HepG2 (cell line): Measurements from ENCODE around the gene EPB41L1. TPM values are rescaled to one million over a fixed set of nuclear protein-coding genes. Genes with fewer than 3 reads are reported as not detected.

Experiments used
- ATAC-seq: fragments of 200-7000 bp; cut with Tn5 transposase; 3 replicates; pipeline ENCODE4 v1.9.1; 2020; ENCODE audit warnings: mild to moderate bottlenecking, moderate library complexity
- BruUV-seq: library from RNA; stranded (reverse); fragments of 400-500 nt; replicated peaks from 2 replicates; lab custom pipeline; 2021; lab: Mats Ljungman, UMichigan
- CTCF ChIA-PET: fragments of 300-600 bp; formaldehyde crosslinking; extraction: SDS; loops from one replicate; lab custom pipeline; 2021; ENCODE audit warnings: low total read pairs, inconsistent platforms, low intra/inter-chr PET ratio; lab: Yijun Ruan, JAX
- POLR2A ChIA-PET: fragments of 350-600 bp; sonication (Branson Sonifier 250); formaldehyde crosslinking; loops from one replicate; lab custom pipeline; 2020; ENCODE audit warnings: antibody characterized with exemption, inconsistent platforms; lab: Yijun Ruan, JAX
- DNase-seq: peaks from one replicate; pipeline ENCODE4 v3.0.0-alpha.2; 2015; ENCODE audit warnings: low spot score
- FAIRE-seq: peaks from 3 replicates; lab custom pipeline; 2011; peaks lifted over from hg19 to GRCh38; lab: Jason Lieb, UNC
- H2AFZ ChIP-seq: one replicate; pipeline ENCODE4 v1.6.1; 2011; ENCODE audit warnings: low read length, inconsistent platforms
- H3K27ac ChIP-seq: fragments of 300-600 bp; 3 replicates; pipeline ENCODE4 v1.8.0; 2011; ENCODE audit warnings: mixed run types, mild to moderate bottlenecking, mixed read lengths, low read length, inconsistent platforms; ENCODE audit not compliant: insufficient read depth; ENCODE audit errors: extremely low read length
- H3K27me3 ChIP-seq, 2 experiments: fragments of 200-600 bp in 1 of 2; 2 replicates in 1 of 2; 3 replicates in 1 of 2; pipeline versions ENCODE4 v1.6.0 to v1.8.0; 2011; ENCODE audit warnings: low read length in 2 of 2, mild to moderate bottlenecking in 2 of 2, moderate library complexity in 2 of 2, inconsistent platforms in 1 of 2; ENCODE audit not compliant: insufficient read depth in 2 of 2, control insufficient read depth in 1 of 2
- H3K36me3 ChIP-seq, 2 experiments: fragments of 200-600 bp in 1 of 2; replicated peaks in 1 of 2; 2 replicates in 1 of 2; 3 replicates in 1 of 2; pipeline versions ENCODE4 v1.5.1 to v1.8.0; 2011; ENCODE audit warnings: low read length in 2 of 2, inconsistent platforms in 1 of 2; ENCODE audit not compliant: insufficient read depth in 2 of 2, control insufficient read depth in 1 of 2
- H3K4me1 ChIP-seq: 2 replicates; pipeline ENCODE4 v1.5.1; 2012; ENCODE audit warnings: low read length, inconsistent platforms; ENCODE audit not compliant: insufficient read depth
- H3K4me2 ChIP-seq: 2 replicates; pipeline ENCODE4 v1.6.0; 2011; ENCODE audit warnings: low read depth, low read length, inconsistent platforms
- H3K4me3 ChIP-seq, 3 experiments: fragments of 200-600 bp in 1 of 3; sonication (generic), shearing (Covaris generic) in 1 of 3; replicated peaks in 1 of 3; 2 replicates each; pipeline ENCODE4 v1.5.1; 2011 to 2016; ENCODE audit warnings: low read length in 3 of 3, inconsistent platforms in 2 of 3, low read depth in 2 of 3, mild to moderate bottlenecking in 2 of 3, control low read depth in 1 of 3, mixed read lengths in 1 of 3; ENCODE audit not compliant: insufficient read depth in 1 of 3
- H3K79me2 ChIP-seq: one replicate; pipeline ENCODE4 v1.6.1; 2011; ENCODE audit warnings: low read length, inconsistent platforms; ENCODE audit not compliant: insufficient read depth
- H3K9ac ChIP-seq: 2 replicates; pipeline ENCODE4 v1.6.0; 2011; ENCODE audit warnings: mild to moderate bottlenecking, low read depth, low read length, inconsistent platforms; ENCODE audit not compliant: insufficient read depth
- H3K9me3 ChIP-seq: 2 replicates; pipeline ENCODE4 v1.5.1; 2012; ENCODE audit warnings: mild to moderate bottlenecking, low read length
- H4K20me1 ChIP-seq: 2 replicates; pipeline ENCODE4 v1.6.0; 2011; ENCODE audit warnings: inconsistent platforms, mild to moderate bottlenecking, low read length, moderate library complexity; ENCODE audit not compliant: insufficient read depth
- AHR ChIP-seq: IDR thresholded peaks from 2 replicates; pipeline ENCODE4 v1.6.1; 2018; ENCODE audit warnings: missing genetic modification reagents, missing compliant biosample characterization
- CC2D1A ChIP-seq: sonication (generic); formaldehyde crosslinking; IDR thresholded peaks from 2 replicates; pipeline ENCODE4 v1.8.1; 2023; ENCODE audit warnings: mild to moderate bottlenecking, missing genetic modification reagents
- DNMT3B ChIP-seq: conservative IDR thresholded peaks from 2 replicates; pipeline ENCODE4 v1.6.1; 2016; ENCODE audit warnings: missing biosample characterization, control low read depth
- HHEX ChIP-seq: IDR thresholded peaks from 2 replicates; pipeline ENCODE4 v1.6.1; 2016; ENCODE audit warnings: control low read depth
- HNRNPH1 ChIP-seq: fragments of 200-400 bp; formaldehyde crosslinking; optimal IDR thresholded peaks from 2 replicates; pipeline ENCODE3; 2017; ENCODE audit warnings: mild to moderate bottlenecking, low read depth, low read length
- KMT2A ChIP-seq: sonication (generic); formaldehyde crosslinking; IDR thresholded peaks from 2 replicates; pipeline ENCODE4 v1.4.0; 2020; ENCODE audit warnings: missing genetic modification reagents
- RARA ChIP-seq: IDR thresholded peaks from 2 replicates; pipeline ENCODE4 v1.6.1; 2016; ENCODE audit warnings: missing genetic modification reagents, missing compliant biosample characterization
- SSRP1 ChIP-seq: IDR thresholded peaks from 2 replicates; pipeline ENCODE4 v1.6.1; 2016; ENCODE audit warnings: control low read depth
- ZBTB7B ChIP-seq: sonication (generic); formaldehyde crosslinking; IDR thresholded peaks from 2 replicates; pipeline ENCODE4 v1.4.0; 2020; ENCODE audit warnings: missing genetic modification reagents
- ZFP41 ChIP-seq: sonication (generic); formaldehyde crosslinking; IDR thresholded peaks from 2 replicates; pipeline ENCODE4 v1.4.0; 2020; ENCODE audit warnings: mild to moderate bottlenecking, missing genetic modification reagents, borderline replicate concordance
- ZIK1 ChIP-seq: sonication (generic); formaldehyde crosslinking; IDR thresholded peaks from 2 replicates; pipeline ENCODE4 v1.5.0; 2020; ENCODE audit warnings: mild to moderate bottlenecking, low read depth, missing genetic modification reagents, borderline replicate concordance
- ZNF205 ChIP-seq: IDR thresholded peaks from 2 replicates; pipeline ENCODE4 v1.6.1; 2018; ENCODE audit warnings: missing biosample characterization, missing genetic modification reagents
- ZNF777 ChIP-seq: sonication (generic); formaldehyde crosslinking; IDR thresholded peaks from 2 replicates; pipeline ENCODE4 v1.4.0; 2020; ENCODE audit warnings: missing genetic modification reagents
- WGBS: methylation state at CpG from one replicate; pipeline ENCODE4 v1.1.6; 2017; ENCODE audit warnings: low lambda C conversion rate; 5-methylcytosine and 5-hydroxymethylcytosine counted together
- in situ Hi-C: cut with HindIII; loops from 2 replicates; pipeline ENCODE4 v1.10.0; 2017; ENCODE audit warnings: low pct_unique_long_range_greater_than_20kb; ENCODE audit not compliant: extremely low pct_ligation_motif_present
- intact Hi-C: fragments of 100-400 bp; cut with micrococcal nuclease; formaldehyde crosslinking; loops from one replicate; pipeline ENCODE4 v1.10.0; 2022; ENCODE audit not compliant: unreplicated experiment
- polyA plus RNA-seq, 8 experiments: library from polyadenylated mRNA; depleted of rRNA in 3 of 8; stranded (reverse) in 7 of 8; unstranded in 1 of 8; fragments of >200 nt; fragmentation: Illumina TruSeq in 4 of 8; extraction: Trizol in 4 of 8; gene quantifications; 2 replicates each; pipeline versions ENCODE4 v1.2.1 to v1.2.3, GENCODE V29; 2011 to 2016; ENCODE audit warnings: low read depth in 4 of 8, missing spikeins in 1 of 8, mixed read lengths in 1 of 8; ENCODE audit not compliant: insufficient read depth in 1 of 8
- total RNA-seq, 5 experiments: library from RNA; depleted of rRNA; stranded (reverse); fragments of >200 nt; fragmentation: Illumina TruSeq; extraction: Trizol; gene quantifications; 2 replicates each; pipeline ENCODE4 v1.2.3, GENCODE V29; 2016; ENCODE audit warnings: low read depth in 1 of 5
- TF ChIP-seq, protein P1 (sequence below): sonication (generic); formaldehyde crosslinking; IDR thresholded peaks from 2 replicates; pipeline ENCODE4 v1.4.0; 2020; ENCODE audit warnings: missing genetic modification reagents
- TF ChIP-seq, protein P2 (sequence below): IDR thresholded peaks from 2 replicates; pipeline ENCODE4 v1.6.1; 2016; ENCODE audit warnings: low read depth, control low read depth

EPB41L1 gene
- total and polyA plus RNA-seq, 2 of the 13 experiments (the other 11 are each of a cell fraction or from before 2014, with no cell fraction given) = 16.7 to 39.0 TPM

DNA sequence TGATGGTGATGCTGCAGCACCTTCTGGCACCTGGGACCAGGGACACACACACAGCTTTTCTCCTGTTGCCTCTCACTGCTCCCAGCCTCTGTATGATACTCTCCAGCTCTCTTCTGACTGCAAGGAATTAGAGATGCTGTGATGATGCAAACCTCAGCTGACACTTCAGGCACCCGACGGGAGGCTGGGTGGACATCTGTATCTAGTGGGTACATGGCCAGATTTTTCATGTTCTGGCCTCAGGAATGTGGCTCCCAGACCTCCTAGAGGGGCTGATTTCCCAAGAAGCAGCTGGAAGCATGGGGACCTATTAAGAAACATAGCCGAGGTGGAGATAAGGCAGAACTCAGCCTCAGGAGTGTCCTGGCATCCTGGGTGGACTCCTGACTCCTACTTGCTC, 6.8 kb upstream of the EPB41L1 start:
- peaks cover 95% of the 10 kb centered on the region for H3K4me1 ChIP-seq
- CTCF ChIA-PET = no interaction called here
- H3K9ac ChIP-seq = no peak overlapping the region
- no peak overlapping the region for H3K4me3 ChIP-seq
- no peak overlapping the region for H3K27ac ChIP-seq
- intact Hi-C loops (no loop called here), in situ Hi-C loops (no loop called here)
- H3K36me3 ChIP-seq = no peaks in the 10 kb centered on the region
- POLR2A ChIA-PET = interaction anchor here (0.6 to 2.0 kb wide), 4 partner anchors 36 to 313 kb away, joined by 3 to 6 read pairs (median 3); partner anchors contain the start of gene SCAND1
- H3K9me3 ChIP-seq = no peaks in the 10 kb centered on the region
- BruUV-seq = no TSS peak
- no peak overlapping the region for H2AFZ ChIP-seq
- no peaks in the 10 kb centered on the region for H4K20me1 ChIP-seq
- no peak; the same call in 2 of the 3 replicates for ATAC-seq
- DNase-seq = no peak
- H3K79me2 ChIP-seq = no peaks in the 10 kb centered on the region
- WGBS = 10% methylated on average over 3 of the region's 3 CpGs
- no peaks in the 10 kb centered on the region; a peak in 1 of 5 replicates for H3K27me3 ChIP-seq
- no peak for FAIRE-seq
- peak overlapping the region; percentile 47 for H3K4me2 ChIP-seq
- TF ChIP-seq SSRP1 (CRISPR knock-in tag) (0 out of 2 replicates have a peak, but pooled peaks have one; percentile 45), HNRNPH1 (no peak), CC2D1A (CRISPR knock-in tag) (no peak), DNMT3B (CRISPR knock-in tag) (0 out of 2 replicates have a peak, but pooled peaks have one; percentile 47), ZNF777 (no peak), KMT2A (CRISPR knock-in tag) (no peak), ZIK1 (no peak), HHEX (0 out of 2 replicates have a peak, but pooled peaks have one; percentile 1), RARA (CRISPR knock-in tag) (no peak), AHR (0 out of 2 replicates have a peak, but pooled peaks have one; percentile 23), ZNF205 (CRISPR knock-in tag) (0 out of 2 replicates have a peak, but pooled peaks have one; percentile 26), ZBTB7B (CRISPR knock-in tag) (0 out of 2 replicates have a peak, but pooled peaks have one; percentile 17), ZFP41 (CRISPR knock-in tag) (no peak)
- TF ChIP-seq, protein P1, sequence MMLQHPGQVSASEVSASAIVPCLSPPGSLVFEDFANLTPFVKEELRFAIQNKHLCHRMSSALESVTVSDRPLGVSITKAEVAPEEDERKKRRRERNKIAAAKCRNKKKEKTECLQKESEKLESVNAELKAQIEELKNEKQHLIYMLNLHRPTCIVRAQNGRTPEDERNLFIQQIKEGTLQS (CRISPR knock-in tag) = peak; percentile 27; the same call in 1 of the 2 replicates
- TF ChIP-seq, protein P2, sequence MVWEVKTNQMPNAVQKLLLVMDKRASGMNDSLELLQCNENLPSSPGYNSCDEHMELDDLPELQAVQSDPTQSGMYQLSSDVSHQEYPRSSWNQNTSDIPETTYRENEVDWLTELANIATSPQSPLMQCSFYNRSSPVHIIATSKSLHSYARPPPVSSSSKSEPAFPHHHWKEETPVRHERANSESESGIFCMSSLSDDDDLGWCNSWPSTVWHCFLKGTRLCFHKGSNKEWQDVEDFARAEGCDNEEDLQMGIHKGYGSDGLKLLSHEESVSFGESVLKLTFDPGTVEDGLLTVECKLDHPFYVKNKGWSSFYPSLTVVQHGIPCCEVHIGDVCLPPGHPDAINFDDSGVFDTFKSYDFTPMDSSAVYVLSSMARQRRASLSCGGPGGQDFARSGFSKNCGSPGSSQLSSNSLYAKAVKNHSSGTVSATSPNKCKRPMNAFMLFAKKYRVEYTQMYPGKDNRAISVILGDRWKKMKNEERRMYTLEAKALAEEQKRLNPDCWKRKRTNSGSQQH (CRISPR knock-in tag) = peak; percentile 48; the same call in 1 of the 2 replicates
